ENCODE data around the gene KCNG4. TPM values are rescaled to one million over a fixed set of nuclear protein-coding genes. Genes with fewer than 3 reads are reported as not detected.

KCNG4 gene
- total RNA-seq, 3 donors from 2014 or later (not counting 1 experiment from before 2014, with no cell fraction given) = not detected

DNA sequence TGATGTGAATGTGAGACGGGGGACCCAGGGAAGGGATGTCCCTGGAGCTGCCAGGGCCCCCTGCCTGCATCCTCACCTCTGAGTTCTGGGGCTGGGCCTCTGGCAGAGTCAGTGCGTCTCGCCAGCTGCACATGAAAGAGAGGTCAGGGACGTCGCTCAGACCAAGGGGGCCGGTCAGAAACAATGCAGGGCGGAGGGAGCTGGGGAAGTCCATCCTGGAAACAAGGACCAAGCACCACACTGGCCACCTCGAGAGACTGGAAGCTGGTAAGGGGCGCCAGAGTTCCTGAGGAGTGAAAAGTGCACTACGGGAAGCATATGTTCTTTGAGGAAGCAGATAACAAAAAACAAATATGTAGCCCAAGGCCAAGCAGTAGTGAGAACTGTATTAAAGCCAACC lies 55.0 kb downstream of the KCNG4 start:
- Histone ChIP-seq H3K4me1 (ENCODE audit: control insufficient read depth, insufficient read depth, low read length) (peaks cover 12% of the 10 kb centered on the region), H3K36me3 (ENCODE audit: control insufficient read depth, insufficient read depth, low read length) (peaks cover 32% of the 10 kb centered on the region), H3K9me3 (ENCODE audit: control insufficient read depth, insufficient read depth, low read length) (no peaks in the 10 kb centered on the region), H3K27ac (ENCODE audit: low read length) (no peak overlapping the region), H3K27me3 (ENCODE audit: control insufficient read depth, insufficient read depth, low read length) (no peaks in the 10 kb centered on the region), H3K4me3 (ENCODE audit: low read length) (no peak overlapping the region)
- Mint-ChIP-seq H3K27me3 (ENCODE audit: low read depth in 2 of 2) (no peaks in the 10 kb centered on the region), H3K27ac (peak overlapping the region in 1 of 2 donors; percentile 65), H3K9me3 (no peaks in the 10 kb centered on the region), H3K4me1 (peaks cover 24 to 27% of the 10 kb centered on the region in 2 donors), H3K4me3 (peak overlapping the region; percentile 94), H3K36me3 (no peaks in the 10 kb centered on the region)
- intact Hi-C loops (cut with micrococcal nuclease) = loop anchor here (5.0 to 10.0 kb wide), 2 partner anchors 227 to 260 kb away; no protein-coding TSS in a partner anchor
- 97% methylated on average over 10 of the region's 10 CpGs for WGBS (ENCODE audit: insufficient coverage)
- DNase-seq (no peak), ATAC-seq (no peak)
- TF ChIP-seq CTCF (IDR thresholded peaks at IDR 0.05) = no peak

- no peak overlapping the region for H3K4me3 ChIP-seq (ENCODE audit: low read length)
- ATAC-seq = no peak
- peak overlapping the region in 1 of 2 donors; percentile 65 for H3K27ac Mint-ChIP-seq
- no peak for DNase-seq
- H3K9me3 ChIP-seq (ENCODE audit: control insufficient read depth, insufficient read depth, low read length) = no peaks in the 10 kb centered on the region
- TF ChIP-seq CTCF (IDR thresholded peaks at IDR 0.05) = no peak
- no peaks in the 10 kb centered on the region for H3K27me3 Mint-ChIP-seq (ENCODE audit: low read depth in 2 of 2)
- no peak overlapping the region for H3K27ac ChIP-seq (ENCODE audit: low read length)
- peaks cover 34% of the 10 kb centered on the region for H3K36me3 ChIP-seq (ENCODE audit: control insufficient read depth, insufficient read depth, low read length)
- intact Hi-C loops (cut with micrococcal nuclease) = loop anchor here (10.0 kb wide), 1 partner anchor 259 kb away; no protein-coding TSS in a partner anchor
- H3K4me1 Mint-ChIP-seq = peaks cover 24 to 27% of the 10 kb centered on the region in 2 donors
- H3K4me3 Mint-ChIP-seq = peak overlapping the region; percentile 52
- H3K9me3 Mint-ChIP-seq = no peaks in the 10 kb centered on the region
- H3K4me1 ChIP-seq (ENCODE audit: control insufficient read depth, insufficient read depth, low read length) = peaks cover 12% of the 10 kb centered on the region
- 95% methylated on average over 11 of the region's 11 CpGs for WGBS (ENCODE audit: insufficient coverage)
- H3K36me3 Mint-ChIP-seq = no peaks in the 10 kb centered on the region
- no peaks in the 10 kb centered on the region for H3K27me3 ChIP-seq (ENCODE audit: control insufficient read depth, insufficient read depth, low read length)
Measured at GRCh38 chr16:84183911-84184591, 55.8 kb downstream of the KCNG4 start.

DNA sequence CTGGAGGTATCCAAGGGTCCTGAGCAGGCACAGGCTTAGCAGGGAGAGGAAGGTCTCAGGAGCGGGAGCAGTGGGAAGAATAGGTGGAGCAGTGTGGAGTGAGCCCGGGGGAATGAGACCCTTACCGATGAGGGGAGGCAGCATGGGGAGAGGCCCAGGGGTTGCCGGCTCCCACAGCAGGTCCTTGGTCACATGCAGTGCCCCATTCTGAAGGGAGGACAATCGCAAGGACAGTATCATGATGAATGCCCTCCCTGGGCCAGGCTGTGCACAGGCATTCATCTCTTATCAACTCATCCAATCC lies 56.3 kb downstream of the KCNG4 start:
- Mint-ChIP-seq H3K36me3 (no peaks in the 10 kb centered on the region), H3K27ac (no peak overlapping the region)

More for the DNA sequence above, 56.3 kb downstream of the KCNG4 start:
- no peaks in the 10 kb centered on the region for H3K27me3 Mint-ChIP-seq (ENCODE audit: low read depth in 2 of 2)
- DNase-seq = no peak
- no peak overlapping the region for H3K4me3 ChIP-seq (ENCODE audit: low read length)
- H3K4me1 ChIP-seq (ENCODE audit: control insufficient read depth, insufficient read depth, low read length) = peaks cover 12% of the 10 kb centered on the region
- 95% methylated on average over 5 of the region's 5 CpGs for WGBS (ENCODE audit: insufficient coverage)
- ATAC-seq = no peak
- no peaks in the 10 kb centered on the region for H3K9me3 Mint-ChIP-seq
- H3K27me3 ChIP-seq (ENCODE audit: control insufficient read depth, insufficient read depth, low read length) = no peaks in the 10 kb centered on the region
- TF ChIP-seq CTCF (IDR thresholded peaks at IDR 0.05) = no peak
- intact Hi-C loops (cut with micrococcal nuclease) = loop anchor here (10.0 kb wide), 1 partner anchor 259 kb away; no protein-coding TSS in a partner anchor
- H3K27ac ChIP-seq (ENCODE audit: low read length) = no peak overlapping the region
- H3K4me3 Mint-ChIP-seq = no peak overlapping the region
- peaks cover 34% of the 10 kb centered on the region for H3K36me3 ChIP-seq (ENCODE audit: control insufficient read depth, insufficient read depth, low read length)
- peaks cover 24 to 27% of the 10 kb centered on the region in 2 donors for H3K4me1 Mint-ChIP-seq
- H3K9me3 ChIP-seq (ENCODE audit: control insufficient read depth, insufficient read depth, low read length) = no peaks in the 10 kb centered on the region

Data from natural killer cell (primary cell).